AG10803 (cell line): ENCODE results near the gene LRRC36.

Experiments used
- DNase-seq: peaks from one replicate; pipeline ENCODE4 v3.0.0; 2010; ENCODE audit warnings: low read depth
- H3K4me3 ChIP-seq: 2 replicates; pipeline ENCODE4 v1.5.1; 2011; ENCODE audit warnings: mild to moderate bottlenecking, low read length, control low read depth
- CTCF ChIP-seq: conservative IDR thresholded peaks from 2 replicates; pipeline ENCODE4 v1.5.1; 2011; ENCODE audit warnings: mild to moderate bottlenecking, low read length, control low read depth, inconsistent platforms

Gene LRRC36

GRCh38 chr16:67404740-67405226 lies 78.2 kb downstream of the LRRC36 start:
- DNase-seq, result no peak
- no peak for TF ChIP-seq CTCF
- H3K4me3 ChIP-seq, result no peak overlapping the region

- no peak for DNase-seq
- no peak for TF ChIP-seq CTCF
Measured at GRCh38 chr16:67405336-67405735, 78.7 kb downstream of the LRRC36 start.

GRCh38 chr16:67406111-67406971 lies 79.7 kb downstream of the LRRC36 start:
- peak overlapping the region; percentile 26; the same call in 1 of the 2 replicates for H3K4me3 ChIP-seq
- DNase-seq, result peak; percentile 88
- TF ChIP-seq CTCF, result 0 out of 2 replicates have a peak, but pooled peaks have one; percentile 1

More at GRCh38 chr16:67405336-67405735, 78.7 kb downstream of the LRRC36 start:
- H3K4me3 ChIP-seq, result no peak overlapping the region

GRCh38 chr16:67407176-67407787 lies 80.7 kb downstream of the LRRC36 start:
- DNase-seq, result peak; percentile 49
- no peak overlapping the region for H3K4me3 ChIP-seq
- no peak for TF ChIP-seq CTCF

- no peak overlapping the region for H3K4me3 ChIP-seq
- peak; percentile 23 for TF ChIP-seq CTCF
- no peak for DNase-seq
Measured at GRCh38 chr16:67407788-67408452, 81.3 kb downstream of the LRRC36 start.

- H3K4me3 ChIP-seq, result no peak overlapping the region
- no peak for TF ChIP-seq CTCF
- DNase-seq, result no peak
Measured at GRCh38 chr16:67409631-67410030, 83.0 kb downstream of the LRRC36 start.
